Neural cell (in vitro differentiated cells): ENCODE data around the gene RNF213. TPM values are rescaled to one million over a fixed set of nuclear protein-coding genes. Genes with fewer than 3 reads are reported as not detected.

Experiments
- H2AFZ ChIP-seq: fragments of 200-600, 300-800 bp; sonication (generic), shearing (Covaris generic); 2 replicates; pipeline ENCODE4 v1.6.0; 2014; ENCODE audit warnings: low read depth, mild to moderate bottlenecking, antibody characterized with exemption, low read length, moderate library complexity
- H3F3A ChIP-seq: fragments of 200-600 bp; shearing (Covaris generic); 2 replicates; pipeline ENCODE4 v1.6.1; 2016; ENCODE audit warnings: mild to moderate bottlenecking, moderate library complexity, mixed read lengths, antibody characterized with exemption, low read length; ENCODE audit not compliant: insufficient read depth, poor library complexity, severe bottlenecking
- H3K27ac ChIP-seq: fragments of 200-600, 300-800 bp; sonication (generic), shearing (Covaris generic); 2 replicates; pipeline ENCODE4 v1.5.1; 2014; ENCODE audit warnings: mild to moderate bottlenecking, low read length, moderate library complexity
- H3K27me3 ChIP-seq: fragments of 300-800, 200-600 bp; sonication (generic), shearing (Covaris generic); 2 replicates; pipeline ENCODE4 v1.6.0; 2014; ENCODE audit warnings: mild to moderate bottlenecking, low read depth, low read length, moderate library complexity; ENCODE audit not compliant: insufficient read depth
- H3K36me3 ChIP-seq: fragments of 300-800, 200-600 bp; sonication (generic), shearing (Covaris generic); 2 replicates; pipeline ENCODE4 v1.5.1; 2014; ENCODE audit warnings: mild to moderate bottlenecking, antibody characterized with exemption, low read length, moderate library complexity; ENCODE audit not compliant: insufficient read depth
- H3K4me2 ChIP-seq: fragments of 300-800, 200-600 bp; sonication (generic), shearing (Covaris generic); 2 replicates; pipeline ENCODE4 v1.6.0; 2014; ENCODE audit warnings: mild to moderate bottlenecking, low read length
- H3K4me3 ChIP-seq: fragments of 300-800, 200-600 bp; sonication (generic), shearing (Covaris generic); 2 replicates; pipeline ENCODE4 v1.5.1; 2014; ENCODE audit warnings: mild to moderate bottlenecking, low read length, moderate library complexity
- H3K79me2 ChIP-seq: fragments of 200-600 bp; shearing (Covaris generic); replicated peaks from 2 replicates; pipeline ENCODE4 v1.6.0; 2014; ENCODE audit warnings: mild to moderate bottlenecking, low read length, moderate library complexity; ENCODE audit not compliant: insufficient read depth
- H3K9ac ChIP-seq: fragments of 300-800, 200-600 bp; sonication (generic), shearing (Covaris generic); 2 replicates; pipeline ENCODE4 v1.6.1; 2016; ENCODE audit warnings: mild to moderate bottlenecking, low read length, mixed read lengths
- H3K9me2 ChIP-seq: fragments of 200-600 bp; shearing (Covaris generic); 2 replicates; pipeline ENCODE4 v1.6.1; 2016; ENCODE audit warnings: mild to moderate bottlenecking, low read length, mixed read lengths; ENCODE audit not compliant: insufficient read depth
- H3K9me3 ChIP-seq: fragments of 200-600, 300-800 bp; sonication (generic), shearing (Covaris generic); 2 replicates; pipeline ENCODE4 v1.6.1; 2016; ENCODE audit warnings: mild to moderate bottlenecking, mixed run types, low read length, moderate library complexity, mixed read lengths
- H4K20me1 ChIP-seq: fragments of 200-600 bp; shearing (Covaris generic); 2 replicates; pipeline ENCODE4 v1.6.1; 2016; ENCODE audit warnings: mild to moderate bottlenecking, mixed run types; ENCODE audit not compliant: insufficient read depth
- CTCF ChIP-seq: fragments of 450-650 bp; IDR thresholded peaks from 2 replicates; pipeline ENCODE4 v1.5.1; 2014; ENCODE audit warnings: antibody characterized with exemption, mild to moderate bottlenecking, moderate library complexity; ENCODE audit not compliant: poor library complexity, severe bottlenecking
- EP300 ChIP-seq: fragments of 450-650 bp; conservative IDR thresholded peaks from 2 replicates; pipeline ENCODE4 v1.6.1; 2014; ENCODE audit warnings: antibody characterized with exemption, mild to moderate bottlenecking, moderate library complexity; ENCODE audit not compliant: poor library complexity, severe bottlenecking
- EZH2 ChIP-seq: fragments of 200-600, 300-800 bp; shearing (Covaris generic), sonication (generic); IDR thresholded peaks from 2 replicates; pipeline ENCODE4 v1.6.1; 2014; ENCODE audit warnings: antibody characterized with exemption, low read length, borderline replicate concordance, mild to moderate bottlenecking; ENCODE audit not compliant: insufficient read depth, poor library complexity, severe bottlenecking
- MXI1 ChIP-seq: fragments of 450-650 bp; conservative IDR thresholded peaks from 2 replicates; pipeline ENCODE4 v1.6.1; 2014; ENCODE audit warnings: antibody characterized with exemption, mild to moderate bottlenecking; ENCODE audit not compliant: poor library complexity, severe bottlenecking
- POLR2AphosphoS5 ChIP-seq: IDR thresholded peaks from 2 replicates; pipeline ENCODE4 v1.6.1; 2012
- RAD21 ChIP-seq: fragments of 450-650 bp; conservative IDR thresholded peaks from 2 replicates; pipeline ENCODE4 v1.6.1; 2014; ENCODE audit warnings: antibody characterized with exemption, mild to moderate bottlenecking, moderate library complexity
- REST ChIP-seq: IDR thresholded peaks from 2 replicates; pipeline ENCODE4 v1.6.1; 2012; ENCODE audit warnings: borderline replicate concordance
- SMC3 ChIP-seq: fragments of 450-650 bp; conservative IDR thresholded peaks from 2 replicates; pipeline ENCODE4 v1.6.1; 2014; ENCODE audit warnings: antibody characterized with exemption, mild to moderate bottlenecking, moderate library complexity; ENCODE audit not compliant: poor library complexity
- TAF1 ChIP-seq: IDR thresholded peaks from 2 replicates; pipeline ENCODE4 v1.6.1; 2012; ENCODE audit warnings: low read depth
- polyA plus RNA-seq: library from polyadenylated mRNA; depleted of rRNA; stranded (reverse); fragments of >200 nt; gene quantifications from 2 replicates; pipeline ENCODE4 v1.2.3, GENCODE V29; 2014

Gene RNF213
- polyA plus RNA-seq, 1 donor from 2014 or later: 1.5 TPM

GRCh38 chr17:80248001-80248893 is 12.4 kb upstream of the RNF213 start:
- no peak overlapping the region for H3K4me3 ChIP-seq
- no peaks in the 10 kb centered on the region for H3K79me2 ChIP-seq
- no peaks in the 10 kb centered on the region for H3K9me3 ChIP-seq
- no peak overlapping the region for H3K4me2 ChIP-seq
- H3K9me2 ChIP-seq: no peaks in the 10 kb centered on the region
- H3K36me3 ChIP-seq: no peaks in the 10 kb centered on the region
- H3F3A ChIP-seq: no peaks in the 10 kb centered on the region
- no peaks in the 10 kb centered on the region for H4K20me1 ChIP-seq
- H3K27ac ChIP-seq: no peak overlapping the region
- no peak overlapping the region for H3K9ac ChIP-seq
- TF ChIP-seq REST (no peak), MXI1 (no peak), EZH2 (no peak), POLR2AphosphoS5 (no peak), EP300 (no peak), CTCF (no peak), RAD21 (no peak), TAF1 (no peak), SMC3 (no peak)
- no peaks in the 10 kb centered on the region for H3K27me3 ChIP-seq
- no peak overlapping the region for H2AFZ ChIP-seq

GRCh38 chr17:80248894-80249710 is 11.6 kb upstream of the RNF213 start:
- Histone ChIP-seq H3K9me2 (no peaks in the 10 kb centered on the region), H2AFZ (no peak overlapping the region), H3K4me3 (no peak overlapping the region), H3K27me3 (no peaks in the 10 kb centered on the region), H4K20me1 (no peaks in the 10 kb centered on the region), H3K36me3 (no peaks in the 10 kb centered on the region), H3K79me2 (no peaks in the 10 kb centered on the region), H3K27ac (no peak overlapping the region), H3K9ac (no peak overlapping the region), H3F3A (no peaks in the 10 kb centered on the region), H3K4me2 (no peak overlapping the region), H3K9me3 (no peaks in the 10 kb centered on the region)
- TF ChIP-seq REST: no peak
- TF ChIP-seq EZH2: no peak
- no peak for TF ChIP-seq SMC3
- TF ChIP-seq TAF1: no peak
- no peak for TF ChIP-seq MXI1
- TF ChIP-seq CTCF: no peak
- no peak for TF ChIP-seq RAD21
- TF ChIP-seq EP300: no peak
- TF ChIP-seq POLR2AphosphoS5: no peak
